Testis (tissue), 5 donors: ENCODE data around the gene ARHGAP9. TPM values are rescaled to one million over a fixed set of nuclear protein-coding genes. Genes with fewer than 3 reads are reported as not detected.

Source experiments
- DNase-seq: peaks from one replicate; pipeline ENCODE4 v3.0.0-alpha.2; 2019
- H3K27ac ChIP-seq, 2 donors: fragments of 200-600 bp; sonication (generic); one replicate each; pipeline ENCODE4 v1.5.1; 2019
- H3K27me3 ChIP-seq: fragments of 200-600 bp; sonication (generic); one replicate; pipeline ENCODE4 v1.5.1; 2019
- H3K36me3 ChIP-seq: fragments of 200-600 bp; sonication (generic); one replicate; pipeline ENCODE4 v1.5.1; 2017; ENCODE audit warnings: low read depth; ENCODE audit errors: missing control alignments
- H3K4me1 ChIP-seq: fragments of 200-600 bp; sonication (generic); one replicate; pipeline ENCODE4 v1.5.1; 2019
- H3K4me3 ChIP-seq, 2 donors: fragments of 200-600 bp; sonication (generic); one replicate each; pipeline ENCODE4 v1.5.1; 2017 to 2019
- H3K9me3 ChIP-seq: fragments of 200-600 bp; sonication (generic); one replicate; pipeline ENCODE4 v1.5.1; 2017
- CTCF ChIP-seq, 3 experiments: fragments of 450-650 bp in 2 of 3; fragments of 200-600 bp in 1 of 3; sonication (generic) in 1 of 3; IDR thresholded peaks; one replicate each; pipeline ENCODE4 v1.5.1; 2016 to 2019; ENCODE audit warnings: antibody characterized with exemption in 3 of 3, mild to moderate bottlenecking in 2 of 3, moderate library complexity in 1 of 3
- POLR2A ChIP-seq: fragments of 450-650 bp; IDR thresholded peaks from one replicate; pipeline ENCODE4 v1.6.1; 2017; ENCODE audit warnings: antibody characterized with exemption, mild to moderate bottlenecking, moderate library complexity
- WGBS, 2 donors: methylation state at CpG; one replicate each; pipeline ENCODE4 v1.1.5; 2018; 5-methylcytosine and 5-hydroxymethylcytosine counted together
- intact Hi-C: fragments of 100-400 bp; cut with DNase I; formaldehyde crosslinking; loops from one replicate; pipeline ENCODE4 v1.15.1; 2023; ENCODE audit warnings: low total_unique reads
- long read RNA-seq, 2 donors: transcript quantifications; one replicate each; lab custom pipeline, GENCODE V29; 2026
- polyA plus RNA-seq: library from polyadenylated mRNA; stranded (reverse); fragments of 350-450 nt; fragmentation: Illumina TruSeq; extraction: RNeasy Lipid Tissue Mini Kit (QIAGEN cat#74804); gene quantifications from one replicate; pipeline ENCODE4 v1.2.3, GENCODE V29; 2014; ENCODE audit warnings: low read depth, low replicate concordance; ENCODE audit not compliant: insufficient read depth
- total RNA-seq, 2 donors: library from RNA; depleted of rRNA; stranded (reverse); fragments of >200 nt; gene quantifications; one replicate each; pipeline ENCODE4 v1.2.3, GENCODE V29; 2016

ARHGAP9 gene
- total RNA-seq (10 to 100 TPM; 24.8 to 29.2 TPM), polyA plus RNA-seq (111 TPM)
- long read RNA-seq, donor 1, partial matches to known transcripts = 101 of 111 reads
- long read RNA-seq, donor 1, other reads (novel, unspliced or antisense) = 10 of 111 reads
- long read RNA-seq, donor 2, partial matches to known transcripts = 42 of 56 reads
- long read RNA-seq, donor 2, other reads (novel, unspliced or antisense) = 14 of 56 reads

DNA sequence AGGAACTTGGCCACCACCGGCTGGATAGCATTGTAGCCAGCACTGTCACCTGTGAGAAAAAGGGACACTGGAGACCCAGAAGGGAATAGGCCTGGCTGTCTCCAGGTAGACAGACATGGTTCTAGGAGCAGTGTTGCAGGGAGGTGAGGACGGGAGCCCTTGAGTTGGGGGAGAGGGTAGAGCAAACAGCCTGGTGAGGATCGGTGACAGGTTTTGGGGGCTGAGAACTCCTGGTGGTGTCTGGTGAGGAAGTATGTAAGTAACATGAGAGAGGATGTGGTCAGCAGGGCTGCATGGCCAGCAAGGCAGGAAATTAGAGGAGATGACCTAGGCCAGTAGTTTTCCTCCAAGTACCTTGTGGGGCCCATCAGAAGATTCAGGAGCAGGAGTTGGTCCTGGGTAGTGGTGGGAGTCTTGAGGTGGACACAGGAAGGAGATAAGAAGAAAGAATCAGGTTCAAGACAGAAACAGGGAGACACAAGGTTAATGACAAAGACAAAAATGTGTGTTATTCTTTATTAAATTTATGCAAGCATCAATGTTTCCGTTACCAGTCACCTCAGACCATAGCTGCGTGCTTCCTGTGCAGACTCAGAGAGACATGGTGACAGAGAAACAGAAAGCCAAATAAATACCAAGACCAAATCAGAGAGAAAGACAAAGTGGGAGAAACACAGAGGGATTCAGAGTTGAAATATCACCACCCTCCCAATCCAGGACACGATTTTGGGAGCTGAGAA is at the start of gene ARHGAP9:
Gene ARHGAP9 (minus strand): TSS at position 491 of the 740 bp plus-strand sequence. CDS start 460 bp downstream, at position 31.
- H3K4me3 ChIP-seq = no peak within 1 kb of the TSS
- peaks cover 15% of the 10 kb centered on the region for H3K4me1 ChIP-seq
- no peak for DNase-seq
- no peaks in the 10 kb centered on the region for H3K27me3 ChIP-seq
- H3K27ac ChIP-seq = no peak within 1 kb of the TSS
- no peaks in the 10 kb centered on the region for H3K36me3 ChIP-seq
- no peaks in the 10 kb centered on the region for H3K9me3 ChIP-seq
- WGBS, 2 donors = 73 to 86% methylated on average over 6 of the region's 6 CpGs
- intact Hi-C loops = no loop called here
- TF ChIP-seq CTCF (IDR thresholded peaks at IDR 0.05) (no peak), POLR2A (no peak)

- no peaks in the 10 kb centered on the region for H3K36me3 ChIP-seq
- no peak for DNase-seq
- no peaks in the 10 kb centered on the region for H3K27me3 ChIP-seq
- peaks cover 10% of the 10 kb centered on the region for H3K4me1 ChIP-seq
- no peaks in the 10 kb centered on the region for H3K9me3 ChIP-seq
- no peak overlapping the region for H3K27ac ChIP-seq
- H3K4me3 ChIP-seq = no peak overlapping the region
- intact Hi-C loops = no loop called here
- 74 to 75% methylated on average over 7 to 10 of the region's 10 CpGs for WGBS, 2 donors
- TF ChIP-seq POLR2A (no peak), CTCF (IDR thresholded peaks at IDR 0.05) (no peak)
Observed at GRCh38 chr12:57528831-57529555, 49.3 kb upstream of the ARHGAP9 start.

DNA sequence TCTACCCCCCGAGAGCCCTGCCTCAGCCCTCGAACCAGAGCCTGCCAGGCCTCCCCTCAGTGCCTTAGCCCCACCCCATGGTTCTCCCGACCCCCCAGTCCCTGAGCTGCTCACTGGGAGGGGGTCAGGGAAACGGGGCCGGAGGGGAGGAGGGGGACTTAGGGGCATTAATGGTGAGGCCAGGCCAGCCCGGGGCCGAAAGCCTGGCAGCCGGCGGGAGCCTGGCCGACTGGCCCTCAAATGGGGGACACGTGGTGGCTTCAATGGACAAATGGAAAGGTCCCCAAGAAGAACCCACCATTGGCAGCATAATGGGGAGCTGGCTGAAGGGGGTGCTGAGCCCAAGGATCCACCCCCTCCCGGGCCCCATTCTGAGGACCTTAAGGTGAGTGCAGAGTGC is 48.5 kb upstream of the ARHGAP9 start:
- no peaks in the 10 kb centered on the region for H3K9me3 ChIP-seq
- peaks cover 18% of the 10 kb centered on the region for H3K4me1 ChIP-seq
- no peaks in the 10 kb centered on the region for H3K36me3 ChIP-seq
- WGBS, 2 donors = 80 to 86% methylated on average over 10 to 12 of the region's 12 CpGs
- H3K27me3 ChIP-seq = no peaks in the 10 kb centered on the region
- no peak overlapping the region for H3K4me3 ChIP-seq
- intact Hi-C loops = no loop called here
- no peak overlapping the region for H3K27ac ChIP-seq
- no peak for TF ChIP-seq CTCF (IDR thresholded peaks at IDR 0.05)
- TF ChIP-seq POLR2A = no peak
- no peak for DNase-seq

DNA sequence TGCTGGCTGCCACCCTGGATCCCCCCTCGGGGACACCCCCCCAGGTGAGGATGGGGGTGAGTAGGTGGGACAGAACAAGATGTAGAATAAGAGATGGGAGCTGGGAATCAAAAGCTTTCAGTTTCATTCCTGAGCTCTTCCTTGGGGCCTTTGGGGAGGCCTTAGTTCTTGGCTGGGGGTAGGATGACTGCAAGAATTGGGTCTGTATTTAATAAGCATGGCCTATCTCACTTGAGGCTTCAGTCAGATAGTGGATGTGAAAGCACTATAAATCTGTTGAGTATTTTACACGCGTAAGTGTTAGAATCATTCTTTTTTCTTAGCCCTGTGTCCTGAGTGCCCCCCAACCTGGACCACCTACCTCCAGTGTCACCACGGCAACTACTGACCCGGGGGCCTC is 47.5 kb upstream of the ARHGAP9 start:
- Histone ChIP-seq H3K27me3 (no peaks in the 10 kb centered on the region), H3K4me3 (no peak overlapping the region), H3K9me3 (no peaks in the 10 kb centered on the region), H3K36me3 (no peaks in the 10 kb centered on the region), H3K4me1 (peaks cover 18% of the 10 kb centered on the region), H3K27ac (no peak overlapping the region)
- intact Hi-C loops = no loop called here
- WGBS, 2 donors = 78% methylated on average over 5 of the region's 5 CpGs
- TF ChIP-seq CTCF (IDR thresholded peaks at IDR 0.05) (no peak), POLR2A (no peak)
- DNase-seq = no peak
